Measurements from ENCODE around the gene SYK.

SYK gene

GRCh38 chr9:90894986-90895687 is 93.5 kb downstream of the SYK start:
- peak; percentile 48 for TF ChIP-seq CTCF (IDR thresholded peaks at IDR 0.05; ENCODE audit: low read depth, low read length)
- TF ChIP-seq EZH2phosphoT487 (IDR thresholded peaks at IDR 0.05; ENCODE audit: low read depth): no peak
- Histone ChIP-seq H3K79me2 (ENCODE audit: low read length) (no peaks in the 10 kb centered on the region), H3K4me3 (ENCODE audit: low read length) (no peak overlapping the region), H4K20me1 (ENCODE audit: insufficient read depth, low read length) (peaks cover 12% of the 10 kb centered on the region), H2AFZ (ENCODE audit: low read depth, low read length) (no peak overlapping the region), H3K36me3 (replicated peaks; ENCODE audit: low read depth, low read length) (peaks cover 92% of the 10 kb centered on the region), H3K4me2 (ENCODE audit: low read length) (no peak overlapping the region), H3K27me3 (ENCODE audit: low read depth, low read length) (no peaks in the 10 kb centered on the region), H3K27ac (ENCODE audit: low read length) (no peak overlapping the region), H3K9ac (ENCODE audit: low read length) (no peak overlapping the region), H3K9me3 (ENCODE audit: insufficient read depth, low read length) (no peaks in the 10 kb centered on the region), H3K4me1 (ENCODE audit: low read length) (no peaks in the 10 kb centered on the region)

- H3K4me2 ChIP-seq (ENCODE audit: low read length): no peak overlapping the region
- peaks cover 88% of the 10 kb centered on the region for H3K36me3 ChIP-seq (replicated peaks; ENCODE audit: low read depth, low read length)
- no peak overlapping the region for H3K9ac ChIP-seq (ENCODE audit: low read length)
- no peak overlapping the region for H3K27ac ChIP-seq (ENCODE audit: low read length)
- TF ChIP-seq EZH2phosphoT487 (IDR thresholded peaks at IDR 0.05; ENCODE audit: low read depth): no peak
- no peak overlapping the region for H3K4me3 ChIP-seq (ENCODE audit: low read length)
- no peaks in the 10 kb centered on the region for H3K79me2 ChIP-seq (ENCODE audit: low read length)
- H3K9me3 ChIP-seq (ENCODE audit: insufficient read depth, low read length): no peaks in the 10 kb centered on the region
- H3K27me3 ChIP-seq (ENCODE audit: low read depth, low read length): no peaks in the 10 kb centered on the region
- H4K20me1 ChIP-seq (ENCODE audit: insufficient read depth, low read length): peaks cover 12% of the 10 kb centered on the region
- no peaks in the 10 kb centered on the region for H3K4me1 ChIP-seq (ENCODE audit: low read length)
- no peak overlapping the region for H2AFZ ChIP-seq (ENCODE audit: low read depth, low read length)
These were observed 94.2 kb downstream of the SYK start for GRCh38 chr9:90895786-90896185.

GRCh38 chr9:90896231-90896630 is 94.6 kb downstream of the SYK start:
- Histone ChIP-seq H3K4me3 (ENCODE audit: low read length) (no peak overlapping the region), H3K4me2 (ENCODE audit: low read length) (no peak overlapping the region), H2AFZ (ENCODE audit: low read depth, low read length) (no peak overlapping the region), H3K79me2 (ENCODE audit: low read length) (no peaks in the 10 kb centered on the region), H3K9me3 (ENCODE audit: insufficient read depth, low read length) (no peaks in the 10 kb centered on the region), H3K4me1 (ENCODE audit: low read length) (no peaks in the 10 kb centered on the region), H3K36me3 (replicated peaks; ENCODE audit: low read depth, low read length) (peaks cover 90% of the 10 kb centered on the region), H4K20me1 (ENCODE audit: insufficient read depth, low read length) (peaks cover 12% of the 10 kb centered on the region), H3K27me3 (ENCODE audit: low read depth, low read length) (no peaks in the 10 kb centered on the region), H3K27ac (ENCODE audit: low read length) (no peak overlapping the region), H3K9ac (ENCODE audit: low read length) (no peak overlapping the region)
- TF ChIP-seq CTCF (IDR thresholded peaks at IDR 0.05; ENCODE audit: low read depth, low read length) (no peak), EZH2phosphoT487 (IDR thresholded peaks at IDR 0.05; ENCODE audit: low read depth) (no peak)

GRCh38 chr9:90898228-90898627 is 96.6 kb downstream of the SYK start:
- Histone ChIP-seq H3K9me3 (ENCODE audit: insufficient read depth, low read length) (no peaks in the 10 kb centered on the region), H4K20me1 (ENCODE audit: insufficient read depth, low read length) (peaks cover 8% of the 10 kb centered on the region), H3K4me2 (ENCODE audit: low read length) (no peak overlapping the region), H2AFZ (ENCODE audit: low read depth, low read length) (no peak overlapping the region), H3K27me3 (ENCODE audit: low read depth, low read length) (no peaks in the 10 kb centered on the region), H3K4me3 (ENCODE audit: low read length) (no peak overlapping the region), H3K36me3 (replicated peaks; ENCODE audit: low read depth, low read length) (peaks cover 84% of the 10 kb centered on the region), H3K4me1 (ENCODE audit: low read length) (no peaks in the 10 kb centered on the region), H3K79me2 (ENCODE audit: low read length) (no peaks in the 10 kb centered on the region), H3K9ac (ENCODE audit: low read length) (no peak overlapping the region), H3K27ac (ENCODE audit: low read length) (no peak overlapping the region)
- TF ChIP-seq CTCF (IDR thresholded peaks at IDR 0.05; ENCODE audit: low read depth, low read length) (no peak; the same call in 1 of the 2 replicates), EZH2phosphoT487 (IDR thresholded peaks at IDR 0.05; ENCODE audit: low read depth) (no peak)
